Measurements from ENCODE around the gene HECTD1.
"Not testable (repeated sequence)": the region's sequence is repeated elsewhere in the genome, so short reads cannot be mapped to it uniquely, and the experiment has no call there.

DNA sequence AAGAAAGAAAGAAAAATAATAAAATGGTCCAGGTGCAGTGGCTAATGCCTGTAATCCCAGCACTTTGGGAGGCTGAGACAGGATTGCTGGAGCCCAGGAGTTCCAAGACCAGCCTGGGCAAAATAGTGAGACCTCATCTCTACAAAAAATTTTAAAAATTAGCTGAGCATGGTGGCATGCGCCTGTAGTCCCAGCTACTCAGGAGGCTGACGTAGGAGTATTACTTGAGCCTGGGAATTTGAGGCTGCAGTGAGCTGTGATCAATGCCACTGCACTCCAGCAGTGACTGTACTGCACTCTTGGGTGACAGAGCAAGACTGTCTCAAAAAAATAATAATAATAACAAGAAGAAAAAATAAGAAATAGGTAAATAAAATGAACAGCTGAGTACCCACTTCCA is 23.7 kb upstream of the HECTD1 start:
- not testable (repeated sequence) for TF ChIP-seq POLR2A, POLR2AphosphoS5 (IDR thresholded peaks at IDR 0.05; ENCODE audit: low read depth, low read length)

Measured in GM12891 (cell line).